Activated T-cell treated with anti-CD3 and anti-CD28 coated beads for 1 hour (primary cell): Measurements from ENCODE around the gene NXF3.
"Not testable (repeated sequence)": the region's sequence is repeated elsewhere in the genome, so short reads cannot be mapped to it uniquely, and the experiment has no call there.

Experiments used
- DNase-seq: peaks from one replicate; pipeline ENCODE4 v3.0.0-alpha.2; 2020; ENCODE audit warnings: low read depth

NXF3 gene

GRCh38 chrX:103051260-103051789 is 41.6 kb downstream of the NXF3 start:
- DNase-seq: no peak

GRCh38 chrX:103033371-103033770 is 59.6 kb downstream of the NXF3 start:
- not testable (repeated sequence) for DNase-seq
